Measurements from ENCODE around the gene PLCD3. TPM values are rescaled to one million over a fixed set of nuclear protein-coding genes. Genes with fewer than 3 reads are reported as not detected.

PLCD3 gene
- total and polyA plus RNA-seq, 9 of the 15 experiments (the other 6 are each of a cell fraction or from before 2014, with no cell fraction given): 0.20 to 22.6 (median 7.5) TPM

DNA sequence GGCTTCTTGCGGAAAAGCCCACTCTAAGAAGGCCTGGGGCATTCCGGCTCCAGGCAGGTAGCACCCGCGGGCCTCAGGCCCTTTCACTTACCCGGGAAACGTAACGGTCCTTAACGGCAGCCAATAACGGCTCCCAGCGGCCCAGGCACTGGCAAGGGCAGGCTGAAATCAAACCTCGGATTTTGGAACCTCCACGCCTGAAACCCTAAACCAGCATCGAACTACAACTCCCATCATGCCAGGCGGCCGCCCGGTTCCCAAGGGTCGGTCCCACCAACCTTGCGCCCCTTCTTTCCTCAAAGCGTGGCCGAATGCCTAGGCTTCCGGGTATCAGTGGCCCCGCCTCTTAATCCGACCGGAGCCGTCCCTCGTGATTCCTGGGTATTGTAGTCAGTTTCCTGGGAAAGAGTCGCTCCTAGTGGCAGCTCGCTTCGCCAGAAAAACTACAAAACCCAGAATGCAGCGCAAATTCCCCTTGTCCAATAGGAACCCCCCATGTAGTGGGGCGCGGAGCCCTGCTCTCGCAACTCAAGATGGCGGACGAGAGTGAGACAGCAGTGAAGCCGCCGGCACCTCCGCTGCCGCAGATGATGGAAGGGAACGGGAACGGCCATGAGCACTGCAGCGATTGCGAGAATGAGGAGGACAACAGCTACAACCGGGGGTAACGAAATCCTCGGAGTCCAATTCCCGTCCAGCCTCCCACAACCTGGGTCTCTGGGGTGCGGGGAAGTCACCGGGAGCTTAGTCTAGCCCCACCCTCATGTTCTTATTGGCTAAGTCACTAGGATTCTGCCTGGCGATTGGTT is 71.3 kb downstream of the PLCD3 start, which contains the start of gene NMT1 (continued):
- TF ChIP-seq ZNF57 (CRISPR knock-in tag; IDR thresholded peaks at IDR 0.05) (no peak), ZBTB8A (IDR thresholded peaks at IDR 0.05; ENCODE audit: partially characterized antibody) (no peak), TEAD2 (tag; IDR thresholded peaks at IDR 0.05) (no peak), EP300 (IDR thresholded peaks at IDR 0.05; ENCODE audit: low read length) (no peak), EGR1 (conservative IDR thresholded peaks at IDR 0.05) (no peak), KDM2B (CRISPR knock-in tag; IDR thresholded peaks at IDR 0.05) (no peak), HOXB6 (CRISPR knock-in tag; IDR thresholded peaks at IDR 0.05; ENCODE audit: borderline replicate concordance) (no peak), CBX5 (IDR thresholded peaks at IDR 0.05; ENCODE audit: borderline replicate concordance, low read depth) (no peak), GATA2 (CRISPR knock-in tag; IDR thresholded peaks at IDR 0.05) (no peak), SAP30 (IDR thresholded peaks at IDR 0.05; ENCODE audit: borderline replicate concordance, insufficient read depth, low read depth, low read length, poor library complexity, severe bottlenecking) (peak; percentile 84), RBM22 (IDR thresholded peaks at IDR 0.05; ENCODE audit: low read depth, low read length, poor library complexity, severe bottlenecking) (no peak), BRD9 (IDR thresholded peaks at IDR 0.05; ENCODE audit: low read depth, partially characterized antibody) (peak; percentile 25), TARDBP (IDR thresholded peaks at IDR 0.05) (0 out of 2 replicates have a peak, but pooled peaks have one; percentile 25), CREB1 (IDR thresholded peaks at IDR 0.05) (no peak; the same call in 1 of the 2 replicates), CREB1 (CRISPR knock-in tag; IDR thresholded peaks at IDR 0.05) (peak; percentile 67), ZNF785 (CRISPR knock-in tag; IDR thresholded peaks at IDR 0.05) (no peak), ZBED1 (IDR thresholded peaks at IDR 0.05) (no peak), CREBBP (IDR thresholded peaks at IDR 0.05; ENCODE audit: low read depth, low read length) (no peak)
- TF ChIP-seq, protein P1, sequence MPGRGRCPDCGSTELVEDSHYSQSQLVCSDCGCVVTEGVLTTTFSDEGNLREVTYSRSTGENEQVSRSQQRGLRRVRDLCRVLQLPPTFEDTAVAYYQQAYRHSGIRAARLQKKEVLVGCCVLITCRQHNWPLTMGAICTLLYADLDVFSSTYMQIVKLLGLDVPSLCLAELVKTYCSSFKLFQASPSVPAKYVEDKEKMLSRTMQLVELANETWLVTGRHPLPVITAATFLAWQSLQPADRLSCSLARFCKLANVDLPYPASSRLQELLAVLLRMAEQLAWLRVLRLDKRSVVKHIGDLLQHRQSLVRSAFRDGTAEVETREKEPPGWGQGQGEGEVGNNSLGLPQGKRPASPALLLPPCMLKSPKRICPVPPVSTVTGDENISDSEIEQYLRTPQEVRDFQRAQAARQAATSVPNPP (IDR thresholded peaks at IDR 0.05; ENCODE audit: borderline replicate concordance, insufficient read depth, insufficient read length): no peak
- TF ChIP-seq, protein P2, sequence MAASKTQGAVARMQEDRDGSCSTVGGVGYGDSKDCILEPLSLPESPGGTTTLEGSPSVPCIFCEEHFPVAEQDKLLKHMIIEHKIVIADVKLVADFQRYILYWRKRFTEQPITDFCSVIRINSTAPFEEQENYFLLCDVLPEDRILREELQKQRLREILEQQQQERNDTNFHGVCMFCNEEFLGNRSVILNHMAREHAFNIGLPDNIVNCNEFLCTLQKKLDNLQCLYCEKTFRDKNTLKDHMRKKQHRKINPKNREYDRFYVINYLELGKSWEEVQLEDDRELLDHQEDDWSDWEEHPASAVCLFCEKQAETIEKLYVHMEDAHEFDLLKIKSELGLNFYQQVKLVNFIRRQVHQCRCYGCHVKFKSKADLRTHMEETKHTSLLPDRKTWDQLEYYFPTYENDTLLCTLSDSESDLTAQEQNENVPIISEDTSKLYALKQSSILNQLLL (CRISPR knock-in tag; IDR thresholded peaks at IDR 0.05; ENCODE audit: borderline replicate concordance): no peak
- TF ChIP-seq, protein P3, sequence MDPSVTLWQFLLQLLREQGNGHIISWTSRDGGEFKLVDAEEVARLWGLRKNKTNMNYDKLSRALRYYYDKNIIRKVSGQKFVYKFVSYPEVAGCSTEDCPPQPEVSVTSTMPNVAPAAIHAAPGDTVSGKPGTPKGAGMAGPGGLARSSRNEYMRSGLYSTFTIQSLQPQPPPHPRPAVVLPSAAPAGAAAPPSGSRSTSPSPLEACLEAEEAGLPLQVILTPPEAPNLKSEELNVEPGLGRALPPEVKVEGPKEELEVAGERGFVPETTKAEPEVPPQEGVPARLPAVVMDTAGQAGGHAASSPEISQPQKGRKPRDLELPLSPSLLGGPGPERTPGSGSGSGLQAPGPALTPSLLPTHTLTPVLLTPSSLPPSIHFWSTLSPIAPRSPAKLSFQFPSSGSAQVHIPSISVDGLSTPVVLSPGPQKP (CRISPR knock-in tag; IDR thresholded peaks at IDR 0.05): no peak
- TF ChIP-seq, protein P4, sequence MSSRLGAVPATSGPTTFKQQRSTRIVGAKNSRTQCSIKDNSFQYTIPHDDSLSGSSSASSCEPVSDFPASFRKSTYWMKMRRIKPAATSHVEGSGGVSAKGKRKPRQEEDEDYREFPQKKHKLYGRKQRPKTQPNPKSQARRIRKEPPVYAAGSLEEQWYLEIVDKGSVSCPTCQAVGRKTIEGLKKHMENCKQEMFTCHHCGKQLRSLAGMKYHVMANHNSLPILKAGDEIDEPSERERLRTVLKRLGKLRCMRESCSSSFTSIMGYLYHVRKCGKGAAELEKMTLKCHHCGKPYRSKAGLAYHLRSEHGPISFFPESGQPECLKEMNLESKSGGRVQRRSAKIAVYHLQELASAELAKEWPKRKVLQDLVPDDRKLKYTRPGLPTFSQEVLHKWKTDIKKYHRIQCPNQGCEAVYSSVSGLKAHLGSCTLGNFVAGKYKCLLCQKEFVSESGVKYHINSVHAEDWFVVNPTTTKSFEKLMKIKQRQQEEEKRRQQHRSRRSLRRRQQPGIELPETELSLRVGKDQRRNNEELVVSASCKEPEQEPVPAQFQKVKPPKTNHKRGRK (tag; IDR thresholded peaks at IDR 0.05): no peak

All from K562 (cell line).